ENCODE measurements around the gene HNRNPC. TPM values are rescaled to one million over a fixed set of nuclear protein-coding genes. Genes with fewer than 3 reads are reported as not detected.
A peak's percentile ranks its signal among the peaks of the same experiment; 100 is the strongest.

The HNRNPC gene
- total and polyA plus RNA-seq, 10 of the 15 experiments (the other 5 are each of a cell fraction or from before 2014, with no cell fraction given): 679 to 1,492 (median 1,262) TPM

DNA sequence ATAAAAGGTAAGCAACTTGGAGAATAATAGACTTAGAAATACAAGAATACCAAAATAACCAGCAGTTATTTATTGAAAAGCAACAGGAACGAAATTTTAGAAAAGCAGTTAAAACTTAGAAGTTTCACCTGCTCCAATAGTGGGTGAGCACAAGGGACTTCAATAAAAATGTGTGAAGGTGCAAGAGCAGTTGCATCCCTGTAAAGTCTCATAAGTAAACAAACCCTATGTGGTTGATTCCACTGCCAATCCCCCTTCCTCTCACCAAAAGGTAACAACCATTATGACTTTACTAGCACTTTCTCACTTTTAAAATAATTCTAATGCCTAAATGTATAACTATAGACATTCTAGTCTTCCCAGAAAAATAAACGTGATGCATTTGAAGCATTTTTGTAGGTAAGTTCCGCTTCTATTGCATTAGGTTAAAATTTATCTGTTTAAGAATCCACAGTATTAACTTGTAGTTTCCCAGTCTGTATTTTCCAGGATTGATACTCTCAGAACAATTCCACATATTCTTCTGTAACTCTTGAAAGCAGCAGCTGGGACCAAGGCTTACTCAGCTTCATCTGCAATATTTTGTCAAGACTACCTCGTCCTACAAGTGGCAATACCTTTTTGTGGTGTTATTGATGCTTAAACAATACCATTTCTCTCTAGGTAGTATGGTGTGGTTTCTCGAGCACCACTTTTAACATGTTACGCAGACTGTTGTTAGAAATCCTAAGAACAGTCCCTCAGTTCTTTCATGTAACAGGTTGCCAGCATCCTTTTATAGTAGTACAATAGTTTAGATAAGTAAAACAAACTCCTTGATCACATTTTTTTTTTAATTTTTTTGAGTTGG, 32.1 kb downstream of the HNRNPC start:
- Histone ChIP-seq H3K9me3 (replicated peaks; ENCODE audit: control insufficient read depth, insufficient read depth, low read length) (no peaks in the 10 kb centered on the region), H2AFZ (ENCODE audit: control insufficient read depth, low read depth, low read length) (no peak overlapping the region), H3K27me3 (replicated peaks in 1 of 2; ENCODE audit: control insufficient read depth in 2 of 2, insufficient read depth in 2 of 2, low read length in 1 of 2) (no peaks in the 10 kb centered on the region), H3K4me1 (ENCODE audit: control insufficient read depth, insufficient read depth, low read length) (peaks cover 9% of the 10 kb centered on the region), H3K9ac (ENCODE audit: control insufficient read depth, insufficient read depth, low read length) (no peak overlapping the region), H3K4me3 (no peak overlapping the region), H3K27ac (ENCODE audit: control insufficient read depth, insufficient read depth) (no peak overlapping the region), H4K20me1 (ENCODE audit: control insufficient read depth, insufficient read depth) (peaks cover 6% of the 10 kb centered on the region), H3K4me2 (ENCODE audit: control insufficient read depth, insufficient read depth) (no peak overlapping the region), H3K79me2 (ENCODE audit: control insufficient read depth, insufficient read depth, low read length) (peaks cover 96% of the 10 kb centered on the region), H3K36me3 (ENCODE audit: control insufficient read depth in 2 of 2, insufficient read depth in 2 of 2, low read length in 1 of 2) (peaks cover 5 to 49% of the 10 kb centered on the region in 2 experiments)
- DNase-seq (ENCODE audit: low read depth, low spot score) (no peak), ATAC-seq (no peak), FAIRE-seq (no peak)
- POLR2A ChIA-PET: no interaction called here
- BruUV-seq (replicated peaks): no TSS peak
- TF ChIP-seq SMAD5 (IDR thresholded peaks at IDR 0.05; ENCODE audit: low read depth): peak; percentile 27; the same call in 1 of the 2 replicates
- peak; percentile 14; the same call in 1 of the 2 replicates for TF ChIP-seq RUNX3 (IDR thresholded peaks at IDR 0.05; ENCODE audit: low read length)
- TF ChIP-seq PML (IDR thresholded peaks at IDR 0.05; ENCODE audit: low read length): peak; percentile 21
- 0 out of 2 replicates have a peak, but pooled peaks have one; percentile 6 for TF ChIP-seq POLR2A (IDR thresholded peaks at IDR 0.05; ENCODE audit: low read depth, low read length)
- TF ChIP-seq POLR2AphosphoS2 (IDR thresholded peaks at IDR 0.05; ENCODE audit: low read depth, low read length): peak; percentile 50; the same call in 1 of the 2 replicates
- TF ChIP-seq GABPA (IDR thresholded peaks at IDR 0.05; ENCODE audit: low read depth): no peak
- CTCF ChIA-PET: interaction anchor here (1.0 kb wide), 1 partner anchor 52 kb away, joined by 3 read pairs; no protein-coding TSS in a partner anchor
- RAD21 ChIA-PET (ENCODE audit: unreplicated experiment): no interaction called here
- SMC1A ChIA-PET (ENCODE audit: uncharacterized antibody, unreplicated experiment): interaction anchor here (1.3 kb wide), 1 partner anchor 70 kb away, joined by 3 read pairs; no protein-coding TSS in a partner anchor
- intact Hi-C loops (cut with micrococcal nuclease; ENCODE audit: unreplicated experiment): no loop called here
- in situ Hi-C loops (cut with MboI): no loop called here
- WGBS (ENCODE audit: insufficient coverage, insufficient replicate concordance, low lambda C conversion rate, missing lambda C conversion rate): 45% methylated on average over 6 of the region's 6 CpGs

- H3K27ac ChIP-seq (ENCODE audit: control insufficient read depth, insufficient read depth): no peak overlapping the region
- intact Hi-C loops (cut with micrococcal nuclease; ENCODE audit: unreplicated experiment) (no loop called here), in situ Hi-C loops (cut with MboI) (no loop called here)
- no peak overlapping the region for H3K4me2 ChIP-seq (ENCODE audit: control insufficient read depth, insufficient read depth)
- no peaks in the 10 kb centered on the region for H3K27me3 ChIP-seq (replicated peaks in 1 of 2; ENCODE audit: control insufficient read depth in 2 of 2, insufficient read depth in 2 of 2, low read length in 1 of 2)
- ChIA-PET POLR2A (interaction anchor here (0.5 to 1.3 kb wide), 2 partner anchors 31 to 73 kb away, joined by 3 read pairs; no protein-coding TSS in a partner anchor), SMC1A (ENCODE audit: uncharacterized antibody, unreplicated experiment) (interaction anchor here (0.5 to 1.7 kb wide), 2 partner anchors 8 to 219 kb away, joined by 3 to 4 read pairs; no protein-coding TSS in a partner anchor), CTCF (no interaction called here), RAD21 (ENCODE audit: unreplicated experiment) (no interaction called here)
- no peak for DNase-seq (ENCODE audit: low read depth, low spot score)
- no peak for ATAC-seq
- H3K4me3 ChIP-seq: no peak overlapping the region
- no peak overlapping the region for H3K9ac ChIP-seq (ENCODE audit: control insufficient read depth, insufficient read depth, low read length)
- H3K36me3 ChIP-seq (ENCODE audit: control insufficient read depth in 2 of 2, insufficient read depth in 2 of 2, low read length in 1 of 2): peaks cover 9 to 66% of the 10 kb centered on the region in 2 experiments
- no peaks in the 10 kb centered on the region for H3K9me3 ChIP-seq (replicated peaks; ENCODE audit: control insufficient read depth, insufficient read depth, low read length)
- no peak overlapping the region for H2AFZ ChIP-seq (ENCODE audit: control insufficient read depth, low read depth, low read length)
- 95% methylated on average over 5 of the region's 5 CpGs for WGBS (ENCODE audit: insufficient coverage, insufficient replicate concordance, low lambda C conversion rate, missing lambda C conversion rate)
- peaks cover 10% of the 10 kb centered on the region for H4K20me1 ChIP-seq (ENCODE audit: control insufficient read depth, insufficient read depth)
- H3K79me2 ChIP-seq (ENCODE audit: control insufficient read depth, insufficient read depth, low read length): peaks cover 85% of the 10 kb centered on the region
- BruUV-seq (replicated peaks): no TSS peak
- TF ChIP-seq RELA (IDR thresholded peaks at IDR 0.05; ENCODE audit: borderline replicate concordance, partially characterized antibody) (no peak), TCF7 (IDR thresholded peaks at IDR 0.05; ENCODE audit: borderline replicate concordance) (no peak), ZNF622 (IDR thresholded peaks at IDR 0.05) (no peak), ZBTB4 (CRISPR knock-in tag; IDR thresholded peaks at IDR 0.05) (no peak), IRF4 (IDR thresholded peaks at IDR 0.05; ENCODE audit: low read depth, low read length) (no peak), CHD4 (IDR thresholded peaks at IDR 0.05) (no peak), YBX1 (IDR thresholded peaks at IDR 0.05) (no peak), HCFC1 (IDR thresholded peaks at IDR 0.05; ENCODE audit: low read length) (no peak)
- peaks cover 9% of the 10 kb centered on the region for H3K4me1 ChIP-seq (ENCODE audit: control insufficient read depth, insufficient read depth, low read length)
- FAIRE-seq: no peak
Measured at GRCh38 chr14:21234112-21234511, 35.1 kb downstream of the HNRNPC start.

Measured in GM12878 (cell line).